22Rv1 (cell line): Measurements from ENCODE around the gene FANCC.

Experiments used
- H3K27ac ChIP-seq: fragments of 450-650 bp; 2 replicates; pipeline ENCODE4 v1.5.1; 2017
- ZFX ChIP-seq: fragments of 450-650 bp; IDR thresholded peaks from 2 replicates; pipeline ENCODE4 v1.6.1; 2017; ENCODE audit warnings: antibody characterized with exemption, borderline replicate concordance
- TF ChIP-seq, protein P1 (sequence below): fragments of 450-650 bp; IDR thresholded peaks from 2 replicates; pipeline ENCODE4 v1.5.1; 2017; ENCODE audit warnings: mild to moderate bottlenecking

The FANCC gene

GRCh38 chr9:95311961-95312360, 5.5 kb downstream of the FANCC start:
- H3K27ac ChIP-seq: no peak overlapping the region
- TF ChIP-seq, protein P1, sequence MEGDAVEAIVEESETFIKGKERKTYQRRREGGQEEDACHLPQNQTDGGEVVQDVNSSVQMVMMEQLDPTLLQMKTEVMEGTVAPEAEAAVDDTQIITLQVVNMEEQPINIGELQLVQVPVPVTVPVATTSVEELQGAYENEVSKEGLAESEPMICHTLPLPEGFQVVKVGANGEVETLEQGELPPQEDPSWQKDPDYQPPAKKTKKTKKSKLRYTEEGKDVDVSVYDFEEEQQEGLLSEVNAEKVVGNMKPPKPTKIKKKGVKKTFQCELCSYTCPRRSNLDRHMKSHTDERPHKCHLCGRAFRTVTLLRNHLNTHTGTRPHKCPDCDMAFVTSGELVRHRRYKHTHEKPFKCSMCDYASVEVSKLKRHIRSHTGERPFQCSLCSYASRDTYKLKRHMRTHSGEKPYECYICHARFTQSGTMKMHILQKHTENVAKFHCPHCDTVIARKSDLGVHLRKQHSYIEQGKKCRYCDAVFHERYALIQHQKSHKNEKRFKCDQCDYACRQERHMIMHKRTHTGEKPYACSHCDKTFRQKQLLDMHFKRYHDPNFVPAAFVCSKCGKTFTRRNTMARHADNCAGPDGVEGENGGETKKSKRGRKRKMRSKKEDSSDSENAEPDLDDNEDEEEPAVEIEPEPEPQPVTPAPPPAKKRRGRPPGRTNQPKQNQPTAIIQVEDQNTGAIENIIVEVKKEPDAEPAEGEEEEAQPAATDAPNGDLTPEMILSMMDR: no peak
- TF ChIP-seq ZFX: no peak

- no peak overlapping the region for H3K27ac ChIP-seq
- TF ChIP-seq, protein P1: no peak
- TF ChIP-seq ZFX: no peak
These were observed 10.0 kb downstream of the FANCC start for GRCh38 chr9:95307538-95307937.

DNA sequence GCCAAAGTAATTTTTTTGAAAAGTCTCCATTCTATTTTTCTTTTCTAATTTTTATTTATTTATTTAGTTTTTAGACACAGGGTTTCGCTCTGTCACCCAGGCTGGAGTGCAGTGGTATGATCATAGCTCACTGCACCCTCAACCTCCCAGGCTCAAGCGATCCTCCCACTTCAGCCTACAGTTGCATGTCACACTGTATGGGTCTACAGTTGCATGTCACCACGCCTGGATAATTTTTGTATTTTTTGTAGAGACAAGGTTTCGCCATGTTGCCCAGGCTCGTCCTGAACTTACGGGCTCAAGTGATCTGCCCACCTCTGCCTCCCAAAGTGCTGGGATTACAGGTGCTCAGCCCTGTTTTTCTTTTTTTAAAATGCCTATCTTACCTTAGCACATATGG, 10.7 kb downstream of the FANCC start:
- H3K27ac ChIP-seq: no peak overlapping the region
- TF ChIP-seq, protein P1: no peak
- TF ChIP-seq ZFX: no peak

DNA sequence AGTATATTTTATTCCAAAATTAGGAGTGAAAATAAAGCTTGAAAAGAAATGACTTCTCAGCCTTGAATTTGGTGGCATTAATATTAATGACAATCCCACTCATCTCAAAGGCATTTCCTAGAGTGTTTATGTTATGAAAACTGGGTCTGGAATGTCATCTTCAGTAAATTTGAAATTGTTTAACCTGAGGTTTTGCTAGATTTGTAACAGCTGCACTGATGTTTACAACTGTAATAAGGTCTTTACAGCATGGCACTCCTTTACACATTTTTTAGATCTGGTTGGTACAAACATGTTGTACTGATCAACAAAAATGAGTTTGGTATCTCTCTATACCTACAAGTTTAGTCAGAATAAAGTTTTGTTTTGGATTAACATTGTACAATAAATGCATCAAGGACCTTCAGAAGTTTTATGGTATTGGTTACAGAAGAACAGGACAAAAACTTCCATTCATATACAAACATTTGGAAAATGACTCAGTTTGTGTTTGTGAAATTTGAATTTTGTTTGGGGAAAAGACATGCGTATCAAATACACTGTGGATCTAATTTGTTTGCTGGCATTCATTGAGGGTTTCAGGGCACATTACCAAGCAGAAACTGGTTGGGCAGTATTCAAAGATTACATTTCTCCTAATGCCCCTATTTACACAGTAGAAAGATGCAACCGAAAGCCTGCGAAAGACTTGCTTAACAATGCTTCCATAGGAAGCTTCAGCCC, 11.6 kb downstream of the FANCC start:
- no peak overlapping the region for H3K27ac ChIP-seq
- TF ChIP-seq ZFX: no peak
- TF ChIP-seq, protein P1: no peak

DNA sequence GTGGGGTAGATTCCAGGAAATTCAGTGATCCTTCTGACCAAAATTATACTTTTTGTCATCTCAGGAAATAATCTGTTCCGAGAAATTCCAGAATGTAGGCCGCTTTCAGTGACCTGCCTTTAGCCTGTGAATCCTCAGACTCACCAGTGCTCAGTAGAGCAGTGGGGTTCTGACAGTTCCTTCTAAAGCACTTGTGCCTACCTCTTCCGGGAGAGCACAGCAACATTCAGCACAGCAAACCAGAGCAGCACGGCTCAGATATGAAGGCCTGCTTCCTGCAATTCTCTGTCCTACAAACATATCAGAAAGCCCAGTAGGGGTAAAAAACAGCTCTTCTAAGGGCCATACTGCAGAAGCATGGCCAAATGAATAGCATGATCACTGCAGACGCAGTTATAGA, 15.0 kb downstream of the FANCC start:
- TF ChIP-seq, protein P1: no peak
- no peak for TF ChIP-seq ZFX
- no peak overlapping the region for H3K27ac ChIP-seq

DNA sequence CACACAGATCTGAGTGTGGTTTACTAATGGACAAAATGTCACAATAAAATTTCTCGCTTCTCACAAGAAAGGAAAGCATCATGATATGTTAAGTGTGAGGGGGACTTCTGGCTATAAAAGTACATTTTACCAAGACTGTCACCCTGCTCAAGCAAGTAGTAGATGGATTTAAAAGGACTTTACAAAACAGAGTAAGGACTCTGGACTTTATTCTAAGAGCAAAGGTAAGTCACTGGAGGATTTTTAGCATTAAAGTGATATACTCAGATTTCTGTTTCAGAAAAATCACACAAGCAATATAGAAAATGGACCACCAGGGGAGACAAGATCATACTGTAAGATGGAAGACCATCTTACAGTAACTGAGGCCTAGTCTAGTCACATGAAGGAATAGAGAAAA, 19.7 kb downstream of the FANCC start:
- H3K27ac ChIP-seq: no peak overlapping the region
- TF ChIP-seq, protein P1: no peak
- TF ChIP-seq ZFX: no peak

DNA sequence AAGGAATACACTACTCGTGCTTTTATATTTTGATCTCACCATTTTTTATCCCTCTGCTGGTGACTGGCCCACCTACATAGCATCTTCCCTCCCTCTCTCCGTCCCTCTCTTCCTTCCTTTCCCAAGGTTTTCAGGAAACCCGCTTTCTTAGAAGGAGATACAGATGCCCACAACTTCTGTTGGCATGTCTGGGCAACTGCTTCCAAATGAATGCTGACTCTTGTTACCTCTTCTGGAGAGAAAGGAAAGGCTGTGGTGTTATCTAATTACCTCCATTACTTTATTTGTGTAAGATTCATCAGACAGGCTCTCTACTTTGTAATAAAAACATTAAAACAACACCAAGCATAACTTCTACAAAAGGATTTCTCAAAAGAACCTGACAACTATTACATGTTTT, 20.2 kb downstream of the FANCC start:
- H3K27ac ChIP-seq: no peak overlapping the region
- TF ChIP-seq ZFX: no peak
- TF ChIP-seq, protein P1: no peak
